Activated CD4-positive, alpha-beta T cell treated with anti-CD3 and anti-CD28 coated beads for 1 hour (primary cell): ENCODE measurements around the gene TBX15.

Source experiments
- DNase-seq: peaks from one replicate; pipeline ENCODE4 v3.0.0-alpha.2; 2020

The TBX15 gene

DNA sequence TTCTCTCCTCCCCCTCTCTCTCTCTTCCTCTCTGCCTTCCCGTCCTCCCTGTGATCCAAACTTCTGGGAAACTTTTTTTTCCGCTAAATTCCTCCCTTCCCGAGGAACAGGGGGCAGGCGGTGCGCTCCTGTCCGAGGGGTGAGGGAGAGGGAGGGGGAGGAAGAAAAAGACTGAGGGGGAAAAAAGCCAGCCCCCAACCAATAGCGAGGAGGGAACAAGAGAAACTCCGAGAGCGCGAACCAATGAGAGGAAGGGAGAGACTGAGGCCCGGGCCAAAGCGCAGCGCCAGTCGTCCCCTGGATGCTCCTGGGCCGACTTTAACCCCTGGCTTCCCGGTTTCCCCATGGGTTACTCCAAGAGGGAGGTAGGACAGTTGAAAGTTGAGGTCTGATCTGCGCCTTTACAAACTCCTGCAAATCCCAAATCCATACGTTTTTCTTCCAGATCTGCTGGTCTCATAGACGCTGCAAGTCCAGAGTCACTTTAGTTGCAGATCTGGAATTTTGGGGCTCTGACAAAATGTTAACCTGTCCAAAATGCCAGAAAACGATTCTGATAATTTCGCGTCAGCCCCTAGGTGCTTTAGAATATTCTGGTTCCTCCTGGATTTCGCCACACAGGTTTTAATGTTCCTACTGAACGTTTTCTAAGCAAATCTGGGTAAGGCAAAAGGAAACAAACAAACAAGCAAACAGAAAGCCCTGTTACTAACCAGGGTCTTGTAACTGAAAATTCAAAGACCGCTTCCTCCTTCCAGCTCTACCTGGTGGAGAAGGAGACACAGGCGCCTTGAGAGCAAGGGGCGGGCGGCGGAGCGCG is at the start of gene TBX15:
TBX15 (minus strand) TSS at position 158 of the 820 bp plus-strand sequence. CDS start 548 bp downstream, outside the sequence.
- DNase-seq = no peak

DNA sequence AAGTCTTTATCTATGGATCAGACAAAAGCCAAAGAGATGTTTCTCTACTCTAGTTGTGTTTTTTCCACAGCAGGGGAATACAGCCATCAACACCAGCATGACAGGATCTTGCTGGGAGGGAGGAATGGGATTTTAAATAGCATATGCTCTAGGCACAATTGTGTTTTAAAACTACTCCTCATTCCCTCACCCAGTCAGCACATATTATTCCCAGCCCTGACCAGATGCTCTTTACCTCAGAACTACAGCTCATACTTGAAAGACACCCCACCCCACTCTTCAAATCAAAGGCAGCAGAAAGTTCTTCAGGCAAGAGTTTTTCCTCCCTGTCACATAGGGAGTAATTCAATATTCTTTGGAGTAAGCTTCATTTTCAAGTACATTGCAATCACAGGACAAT is 46.2 kb upstream of the TBX15 start:
- DNase-seq = no peak

DNA sequence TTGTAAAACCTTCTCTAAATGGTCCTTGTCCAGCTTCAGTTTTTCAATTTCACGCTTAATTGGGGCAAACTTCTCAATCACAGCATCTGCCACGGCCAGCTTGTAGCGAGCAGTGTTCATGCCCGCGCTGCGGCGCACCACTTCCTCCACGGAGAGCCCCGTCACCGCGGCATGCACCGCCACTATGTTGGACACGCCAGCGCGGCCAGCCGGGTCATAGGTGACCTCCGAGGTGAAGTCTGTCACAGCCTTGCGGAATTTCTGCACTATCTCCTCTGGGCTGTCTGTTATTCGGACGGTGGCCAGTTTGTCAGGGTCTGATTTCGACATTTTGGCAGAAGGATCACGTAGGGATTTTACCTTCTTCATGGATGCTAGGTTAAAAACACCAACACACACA is 44.8 kb upstream of the TBX15 start:
- no peak for DNase-seq

DNA sequence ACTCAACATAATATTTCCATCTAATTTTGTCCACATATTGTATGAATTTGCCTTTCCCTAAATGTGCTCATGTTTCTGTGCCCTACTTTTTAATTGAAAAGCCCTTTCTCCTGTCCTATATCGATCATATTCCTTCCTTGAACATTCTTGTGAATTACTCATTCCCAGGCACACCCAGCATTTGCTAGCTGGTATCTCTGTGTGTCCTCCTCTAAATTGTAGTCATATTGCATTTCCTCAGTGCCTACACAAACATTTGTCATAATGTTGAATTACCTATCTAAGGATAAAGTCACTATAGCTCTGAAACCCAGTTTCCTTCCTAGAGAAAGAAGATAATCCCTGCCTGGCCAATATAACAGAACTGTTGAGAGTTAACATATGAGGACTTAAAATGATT is 39.6 kb upstream of the TBX15 start:
- DNase-seq = no peak

DNA sequence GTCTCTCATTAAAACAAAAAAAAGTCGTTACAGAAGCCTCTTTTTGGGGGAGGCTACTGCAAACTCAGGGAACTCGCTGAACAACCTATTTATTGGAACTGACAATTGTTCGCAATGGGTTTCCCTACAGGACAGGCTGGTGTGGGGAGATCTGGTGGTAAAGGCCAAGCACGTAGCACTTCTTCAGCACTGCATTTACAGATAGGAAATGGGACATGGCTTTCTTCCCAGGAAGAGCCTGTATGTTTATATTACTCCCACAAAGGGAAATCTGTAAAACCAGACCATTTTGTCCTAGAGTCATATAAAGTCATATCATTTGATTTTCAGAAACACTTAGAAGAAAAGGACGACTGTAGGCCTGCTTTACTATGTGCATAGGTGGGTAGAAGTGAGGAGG is 38.8 kb upstream of the TBX15 start:
- no peak for DNase-seq

DNA sequence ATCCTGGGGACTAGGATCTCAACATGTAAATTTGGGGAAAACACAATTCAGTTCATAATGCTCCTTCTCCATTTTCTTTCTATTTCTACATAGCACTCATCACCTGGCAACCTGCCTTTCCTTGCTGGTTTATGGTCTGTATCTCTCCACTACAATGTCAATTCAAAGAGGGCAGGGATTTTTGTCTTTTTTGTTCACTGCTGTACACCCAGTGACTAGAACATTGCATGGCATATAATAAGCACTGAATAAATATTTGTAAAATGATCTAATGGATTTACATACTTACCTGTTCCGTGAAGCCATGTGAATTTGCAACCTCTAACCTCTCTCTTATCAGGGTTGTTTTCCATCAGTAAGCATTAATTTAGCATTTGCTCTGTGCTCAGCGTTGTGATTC is 27.4 kb upstream of the TBX15 start:
- no peak for DNase-seq

DNA sequence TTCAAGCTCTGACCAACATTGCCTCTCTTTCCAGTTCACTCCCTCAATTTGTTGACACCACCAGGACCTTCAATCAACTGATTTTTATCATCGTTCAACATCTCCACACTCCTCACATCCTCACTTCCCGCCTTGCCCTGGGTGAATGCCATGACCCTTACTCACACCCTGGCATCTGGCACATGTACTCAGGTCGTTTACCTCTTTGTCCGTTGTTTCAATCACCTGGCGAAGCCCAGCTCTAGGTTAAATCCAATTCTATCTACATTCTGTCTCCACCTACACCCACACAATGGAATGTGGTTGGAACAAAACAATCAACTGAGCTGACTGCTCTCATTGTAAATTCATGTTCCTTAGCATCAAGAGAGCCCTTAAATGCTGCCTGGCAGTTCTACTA is 24.2 kb upstream of the TBX15 start:
- no peak for DNase-seq

DNA sequence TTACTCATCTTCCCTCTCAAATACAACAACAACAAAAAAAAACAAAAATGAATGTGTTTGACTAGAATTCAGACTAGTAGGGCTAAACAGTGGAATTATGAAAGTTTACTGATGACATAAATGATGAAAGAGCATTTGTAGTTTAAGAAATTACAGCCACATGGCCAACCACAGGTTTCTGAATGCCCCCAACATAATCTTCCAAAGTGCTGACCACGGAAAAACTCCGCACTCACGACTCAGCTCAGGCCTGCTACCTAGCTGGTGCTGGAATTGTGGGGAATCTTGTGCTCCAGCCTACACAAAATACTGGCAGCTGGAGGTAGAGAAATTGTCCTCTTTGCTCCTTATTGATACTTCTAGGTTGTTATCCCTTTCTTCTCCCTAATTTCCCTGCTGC is 23.6 kb upstream of the TBX15 start:
- no peak for DNase-seq

DNA sequence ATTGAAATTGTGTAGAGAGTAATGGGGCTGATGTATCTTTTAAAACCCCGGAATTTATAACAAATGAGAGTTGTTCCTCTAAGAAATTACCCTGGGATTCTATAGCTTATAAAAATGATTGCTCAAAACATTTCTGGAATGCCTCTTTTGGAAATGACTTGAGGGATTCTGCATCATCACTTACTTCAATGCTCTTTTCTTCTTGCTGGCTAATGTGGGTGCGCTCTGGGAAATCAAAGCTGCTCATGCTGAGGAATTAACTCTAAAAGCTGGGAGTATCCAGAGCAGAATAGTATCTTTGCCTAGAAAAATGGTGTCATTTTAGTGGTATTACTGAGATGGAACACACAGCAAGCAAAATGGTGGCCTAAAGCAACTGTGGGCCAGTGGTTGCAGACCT is 23.0 kb upstream of the TBX15 start:
- no peak for DNase-seq

DNA sequence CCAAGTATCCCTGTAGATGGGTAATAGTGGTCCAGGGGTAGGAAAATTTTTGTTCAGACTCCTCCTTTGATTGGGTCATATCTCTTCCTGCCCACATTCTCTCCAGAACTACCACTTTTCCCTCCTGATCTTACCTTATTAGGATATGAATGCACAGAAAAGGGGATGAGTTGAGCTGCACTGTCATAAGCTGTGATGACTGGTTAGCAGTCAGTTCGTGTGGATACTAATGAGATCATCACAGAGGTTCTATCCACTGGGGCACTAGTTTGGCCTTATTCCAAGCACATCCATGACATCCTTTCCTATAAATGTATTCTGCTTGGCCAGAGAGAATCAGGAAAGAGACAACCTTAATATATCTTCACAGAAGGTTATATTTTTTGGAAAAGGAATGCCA is 22.1 kb upstream of the TBX15 start:
- DNase-seq = no peak

DNA sequence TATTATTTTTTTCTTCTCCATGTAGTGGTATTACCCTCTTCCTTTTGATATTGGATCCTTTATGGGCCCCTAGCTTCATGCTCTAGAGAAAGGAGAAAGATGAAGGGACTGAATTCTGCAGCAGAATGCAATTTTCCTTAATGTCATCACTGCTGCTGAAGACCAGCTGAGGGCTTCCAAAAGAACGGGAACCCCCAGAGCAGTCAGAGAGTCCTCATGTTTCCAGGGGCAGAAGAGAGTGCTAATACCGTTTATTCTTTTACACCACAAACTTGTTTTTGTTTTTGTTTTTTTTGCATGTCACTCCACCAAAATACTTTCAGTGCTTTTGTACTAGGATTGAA is 21.1 kb upstream of the TBX15 start:
- DNase-seq = no peak

DNA sequence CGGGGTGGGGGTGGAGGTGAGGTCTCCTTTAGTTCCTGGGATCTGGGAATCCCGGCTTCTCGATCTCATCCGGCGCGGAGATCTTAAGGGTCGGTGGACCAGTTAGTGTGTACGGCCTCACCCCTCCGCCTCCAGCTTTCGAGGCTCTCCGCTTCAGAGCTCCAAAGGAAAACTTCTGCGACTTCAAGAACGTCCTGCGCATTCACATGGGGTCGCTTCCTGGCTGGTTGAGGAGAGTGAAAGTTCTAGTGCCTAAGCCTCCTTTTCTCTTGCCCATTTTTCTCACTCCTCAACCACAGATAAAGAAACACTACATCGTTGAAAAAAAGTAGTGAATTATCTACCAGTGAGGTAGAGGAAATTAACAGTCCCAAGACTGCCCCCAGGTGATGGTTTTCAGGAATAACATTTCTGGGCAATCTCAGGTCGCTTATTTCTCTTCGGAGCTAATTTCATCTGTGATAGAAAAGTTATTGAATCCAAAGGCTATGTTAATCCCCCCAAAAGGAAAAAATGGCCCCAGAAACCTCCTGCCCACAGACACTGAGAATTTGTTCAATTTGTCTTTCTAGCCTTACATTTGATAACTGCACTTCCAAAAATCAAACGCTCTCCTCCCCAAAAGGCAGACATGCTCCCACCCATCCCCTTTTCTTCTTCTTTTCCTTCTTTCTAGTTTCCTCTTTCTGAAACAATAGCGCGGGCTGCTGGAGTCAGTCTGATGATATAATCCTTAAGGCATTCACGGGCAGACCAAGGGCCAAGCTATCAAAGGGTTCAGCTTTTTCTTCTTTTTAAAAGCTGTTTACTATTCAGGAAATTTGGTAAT is 20.6 kb upstream of the TBX15 start:
- DNase-seq = no peak

DNA sequence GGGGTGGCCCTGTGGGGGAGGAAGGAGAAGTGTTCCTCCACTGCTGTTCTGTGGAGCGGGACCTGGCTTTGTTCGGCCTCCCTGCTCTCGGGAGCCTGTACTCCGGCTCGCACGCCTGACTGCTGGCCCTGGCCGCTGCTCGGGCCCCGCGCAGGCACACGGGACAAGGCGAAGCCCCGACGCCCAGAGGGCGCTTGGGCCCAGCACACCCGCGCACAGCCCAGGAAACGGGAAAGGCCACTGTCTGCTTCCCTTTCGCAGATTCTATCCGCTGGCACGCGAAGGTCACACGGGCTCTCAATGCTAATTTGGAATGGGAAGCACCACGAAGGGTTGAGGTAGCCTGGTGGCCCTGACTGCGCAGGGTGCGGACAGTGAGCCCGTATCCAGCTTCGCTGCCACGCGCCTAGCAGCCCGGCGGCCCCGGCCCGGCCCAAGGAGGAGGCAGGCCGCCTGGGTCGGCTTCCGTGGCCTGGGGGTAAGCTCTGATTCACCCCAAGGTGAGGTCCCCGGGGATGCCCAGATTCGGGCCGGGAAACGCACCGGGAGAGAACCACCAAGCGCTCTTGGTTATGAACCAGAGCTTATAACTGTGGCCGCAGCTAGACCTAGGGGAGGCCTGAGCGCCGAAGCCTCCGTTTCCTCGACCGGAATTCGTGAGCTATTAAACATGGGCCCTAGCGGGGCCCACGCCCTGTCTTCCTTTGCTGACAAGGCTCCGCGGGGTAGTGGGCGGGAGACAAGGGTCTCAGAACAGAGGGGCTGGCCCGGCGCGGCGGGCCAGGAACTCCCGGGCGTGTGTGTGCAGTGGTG is 19.7 kb upstream of the TBX15 start:
- no peak for DNase-seq

DNA sequence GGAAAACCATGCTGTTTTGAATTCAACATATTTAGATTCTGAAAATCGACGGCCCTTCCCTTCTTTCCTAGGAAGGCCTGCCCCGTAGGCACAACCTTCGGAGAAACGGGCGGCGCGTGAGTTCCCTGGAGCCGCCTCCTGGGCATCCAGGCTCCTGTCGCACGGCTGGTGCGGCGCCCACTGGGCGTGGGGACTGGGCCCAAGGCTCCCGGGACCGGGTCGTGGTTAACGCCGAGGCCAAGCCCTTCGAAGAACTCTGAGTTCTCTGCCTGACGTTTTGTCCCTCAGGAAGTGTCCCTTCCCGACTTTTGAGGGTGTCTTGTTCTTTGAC is 19.2 kb upstream of the TBX15 start:
- DNase-seq = no peak

DNA sequence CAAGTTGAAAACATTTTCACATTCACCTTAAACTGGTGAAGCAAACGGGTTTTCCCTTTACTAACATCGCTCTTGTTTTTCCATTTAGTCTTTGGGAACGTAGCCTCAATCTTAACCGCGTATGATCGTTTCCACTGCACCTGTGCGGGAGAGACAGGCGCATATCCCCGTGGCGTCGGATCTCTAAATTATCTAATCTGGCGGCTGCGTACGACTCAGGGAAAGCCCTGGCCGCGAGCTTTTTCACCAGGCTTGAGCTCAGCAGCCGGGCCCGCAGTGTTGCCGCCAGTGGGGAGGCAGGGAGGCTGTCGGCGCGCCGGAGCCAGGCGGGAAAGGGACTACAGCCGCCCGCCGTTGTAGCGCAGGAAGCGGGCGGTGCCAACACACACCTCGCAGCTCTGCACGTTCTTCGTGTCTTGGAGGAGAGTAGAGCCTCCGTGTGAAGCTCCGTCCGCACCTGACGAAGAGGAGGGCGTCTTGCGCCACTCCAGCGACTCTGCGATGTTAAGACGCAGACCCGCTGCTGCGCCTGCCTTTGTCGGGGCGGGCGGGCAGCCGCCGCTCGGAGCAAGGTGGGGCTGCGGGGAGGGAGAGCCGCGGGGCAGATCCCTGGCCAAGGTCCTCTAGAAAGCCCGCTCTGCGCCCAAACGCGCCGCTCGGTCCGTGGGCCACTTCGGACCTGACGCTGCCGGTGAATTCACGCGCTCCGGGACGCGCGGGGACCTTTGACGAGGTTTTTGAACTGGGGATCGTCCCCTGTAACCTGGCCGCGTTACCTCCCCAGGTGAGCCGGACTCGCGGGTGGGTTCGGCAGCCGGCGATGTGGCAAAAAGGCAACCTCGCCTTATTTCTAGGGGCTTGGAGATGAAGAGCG is 18.5 kb upstream of the TBX15 start:
- no peak for DNase-seq

DNA sequence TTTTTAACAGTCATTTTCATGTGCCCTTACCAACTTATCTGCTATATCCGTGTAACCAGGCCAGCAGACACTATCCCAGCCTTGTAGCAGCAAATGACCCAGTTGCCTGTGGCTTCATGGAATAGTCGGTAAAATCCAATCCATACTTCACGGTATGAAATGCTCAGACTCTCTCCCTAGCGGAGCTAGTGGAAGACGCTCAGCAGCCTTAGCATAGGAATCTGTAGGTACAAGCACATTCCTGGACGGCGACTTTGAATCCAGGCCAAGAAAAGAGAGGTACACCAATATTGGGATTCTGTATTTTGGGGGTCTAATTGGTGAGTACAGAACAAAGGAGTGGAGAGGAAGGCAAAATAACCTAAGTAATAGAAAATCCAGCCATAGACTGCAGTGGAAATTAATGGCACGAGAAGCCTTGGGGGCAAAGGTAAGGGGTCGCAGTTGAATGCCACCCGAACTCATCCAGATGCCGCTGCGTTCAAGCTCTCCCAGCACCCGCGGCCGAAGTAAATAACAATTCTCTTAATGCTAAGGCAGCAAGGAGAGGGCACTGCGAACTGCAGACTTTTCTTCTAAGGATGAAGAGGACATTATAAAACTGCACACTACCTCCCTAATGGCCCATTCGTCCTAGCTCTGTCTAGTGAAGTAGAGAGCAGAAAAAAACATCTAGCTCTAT is 17.7 kb upstream of the TBX15 start:
- no peak for DNase-seq

DNA sequence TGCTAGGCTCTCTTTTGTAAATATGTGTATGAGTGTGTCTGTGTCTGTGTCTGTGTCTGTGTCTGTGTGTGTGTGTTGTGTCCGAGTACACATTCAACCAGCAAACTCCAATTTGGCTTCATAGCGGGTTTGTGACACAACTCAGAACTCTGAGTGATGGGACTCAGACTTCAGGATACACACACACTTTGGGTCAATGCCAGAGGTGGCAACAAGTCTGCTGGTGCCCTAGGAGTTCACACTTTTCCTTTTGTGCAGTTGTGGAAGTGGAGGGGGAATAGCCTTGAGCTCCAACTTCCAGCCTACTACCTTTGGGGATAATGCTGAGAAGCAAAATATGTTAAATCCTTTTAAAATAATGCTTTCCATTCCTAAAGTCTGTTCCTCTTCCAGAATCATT is 16.6 kb upstream of the TBX15 start:
- DNase-seq = no peak

DNA sequence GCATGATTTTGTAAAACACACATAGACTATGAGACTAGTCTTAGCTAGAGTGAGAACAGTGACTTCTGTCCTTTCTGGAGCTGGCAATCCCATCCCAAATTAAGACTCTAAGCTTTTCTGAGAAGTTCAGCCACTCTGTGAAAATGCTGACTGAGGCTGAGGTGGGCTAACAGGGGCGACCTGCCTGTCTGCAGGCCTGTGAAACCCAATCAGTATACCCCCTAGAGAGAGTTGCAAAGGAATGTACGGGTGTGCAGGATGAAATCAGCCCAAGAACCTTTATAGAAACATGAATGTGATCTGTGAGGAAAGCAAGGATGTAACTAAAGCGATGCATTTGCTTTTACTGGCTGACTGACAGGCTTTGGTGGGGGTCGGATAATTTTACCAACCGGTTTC is 16.0 kb upstream of the TBX15 start:
- no peak for DNase-seq

DNA sequence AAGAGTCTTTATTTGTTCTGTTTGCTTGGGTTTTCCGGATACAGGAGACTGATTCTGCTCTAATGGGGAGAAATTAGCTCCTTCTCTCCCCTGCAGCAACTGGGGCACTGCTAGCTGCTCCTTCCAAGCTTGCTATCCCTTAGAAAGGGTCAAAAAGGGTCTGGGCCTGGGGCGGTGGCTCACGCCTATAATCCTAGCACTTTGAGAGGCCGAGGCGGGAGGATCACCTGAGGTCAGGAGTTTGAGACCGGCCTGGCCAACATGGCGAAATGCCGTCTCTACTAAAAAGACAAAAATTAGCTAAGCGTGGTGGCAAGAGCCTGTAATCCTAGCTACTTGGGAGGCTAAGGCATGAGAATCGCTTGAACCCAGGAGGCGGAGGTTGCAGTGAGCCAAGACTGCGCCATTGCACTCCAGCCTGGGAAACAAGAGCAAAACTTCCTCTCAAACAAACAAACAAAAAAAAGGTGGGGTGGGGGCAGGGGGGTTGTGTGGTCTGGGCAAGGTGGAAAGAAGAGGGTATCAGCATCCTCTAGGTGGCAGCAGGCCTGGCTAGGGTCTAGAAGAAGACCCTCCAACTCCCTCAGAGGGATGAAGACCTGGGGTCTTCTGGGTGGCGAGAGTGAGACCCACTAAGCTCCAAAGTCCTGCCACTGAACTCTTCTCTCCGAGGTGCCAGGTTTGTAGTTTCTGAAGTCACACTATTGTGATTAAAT is 15.4 kb upstream of the TBX15 start:
- DNase-seq = no peak

DNA sequence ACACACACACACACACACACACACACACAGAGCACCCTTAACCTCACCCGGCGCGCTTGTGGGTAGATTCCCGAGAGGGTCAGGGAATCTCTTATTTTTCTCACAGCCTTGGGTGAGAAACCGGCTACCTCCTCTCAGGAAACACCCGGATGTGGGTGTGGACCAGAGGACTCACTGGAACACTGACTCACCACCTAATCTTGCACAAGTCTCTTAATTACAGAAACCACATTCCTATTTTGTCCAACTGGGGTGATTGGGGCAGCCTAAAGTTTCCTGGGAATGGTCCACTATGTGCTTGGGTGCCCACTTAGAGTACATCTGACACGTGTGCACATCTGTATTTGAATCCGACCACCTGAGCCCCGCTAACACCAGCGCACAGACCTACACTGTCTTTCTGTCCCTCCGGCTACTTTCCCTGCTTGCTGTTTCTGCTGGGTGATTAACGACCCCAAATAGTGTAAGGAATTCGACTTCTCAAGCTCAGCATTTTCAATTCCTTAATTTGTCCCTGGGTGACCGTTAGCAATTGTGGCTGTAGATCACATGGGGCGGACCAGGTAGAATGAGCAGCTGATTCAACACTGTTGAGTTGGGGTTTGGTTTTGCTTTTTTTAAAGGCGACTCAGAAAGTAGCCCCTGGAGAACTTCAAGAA is 14.0 kb upstream of the TBX15 start:
- no peak for DNase-seq
